HG03196 (cell line): ENCODE results near the gene SORCS1.

Source experiments
- ATAC-seq: cut with Tn5 transposase; IDR thresholded peaks from one replicate; pipeline ENCODE4 v1.9.1; 2021; ENCODE audit not compliant: unreplicated experiment

The SORCS1 gene

DNA sequence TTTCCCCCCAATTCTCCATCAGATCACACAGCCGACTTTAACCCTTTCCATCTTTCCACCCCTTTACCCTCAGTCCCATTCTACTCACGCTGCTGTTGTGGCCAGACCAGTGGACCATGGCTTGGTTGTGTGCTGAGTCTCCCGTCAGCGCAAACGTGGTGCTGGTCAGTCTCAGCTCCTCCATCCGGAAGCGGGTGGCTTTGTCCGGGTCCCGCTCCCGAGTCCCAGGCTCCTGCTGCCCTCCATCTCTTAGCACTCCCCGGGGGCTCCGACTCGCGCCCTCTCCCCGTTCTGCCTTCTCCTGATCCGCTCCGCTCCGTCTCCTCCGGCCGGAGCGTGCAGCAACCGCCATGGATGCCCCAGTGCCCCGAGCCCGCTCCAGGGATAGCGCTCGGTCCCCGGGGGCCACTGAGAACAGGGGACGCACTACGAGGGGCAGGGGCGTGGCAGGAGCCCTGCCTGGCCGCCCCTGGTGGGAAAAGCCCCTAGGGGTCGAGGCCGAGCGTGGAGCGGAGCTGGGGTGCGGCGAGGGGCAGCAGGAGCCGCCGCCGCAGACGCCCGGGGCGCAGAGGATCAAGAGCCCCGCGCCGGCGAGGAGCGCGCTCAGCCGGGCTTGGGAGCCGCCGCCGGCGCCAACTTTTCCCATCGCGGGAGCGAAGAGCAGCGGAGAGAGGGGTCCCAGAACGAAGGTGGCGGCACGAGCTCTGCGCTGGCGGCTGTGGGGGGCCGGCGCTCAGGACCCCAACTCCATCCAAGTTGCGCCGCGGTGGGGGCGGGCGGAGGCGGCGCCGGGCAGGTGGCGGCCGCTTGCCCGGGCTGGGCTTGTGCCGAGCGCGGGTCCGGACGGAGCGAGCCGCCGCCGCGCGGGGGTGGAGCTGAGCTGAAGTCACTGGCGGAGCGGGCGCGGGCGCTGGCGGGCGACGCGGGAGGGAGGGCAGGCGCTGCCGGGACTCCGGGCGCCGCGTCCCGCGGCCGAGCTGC lies at the start of gene SORCS1:
SORCS1 (minus strand) TSS at position 826 of the 981 bp plus-strand sequence.
- no peak for ATAC-seq

DNA sequence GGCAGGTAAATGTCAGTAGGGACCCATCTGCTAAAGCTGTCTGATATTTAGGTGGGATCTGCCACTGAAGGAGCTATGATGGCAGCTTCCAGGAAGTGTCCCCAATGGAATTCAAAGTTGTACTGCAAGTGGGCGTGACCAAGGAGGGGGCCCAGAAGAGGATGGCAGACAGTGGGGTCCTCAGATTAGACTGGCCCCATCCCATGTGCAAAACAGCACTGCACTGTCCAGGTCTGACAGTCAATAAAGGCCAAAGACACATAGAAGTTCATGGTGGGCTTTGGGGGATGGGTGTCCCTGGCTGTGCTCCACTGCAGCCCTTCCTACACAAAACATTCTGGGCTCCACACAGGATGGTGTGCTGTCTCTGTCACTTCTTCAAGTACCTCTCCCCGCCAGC lies 49.8 kb upstream of the SORCS1 start:
- ATAC-seq = no peak

DNA sequence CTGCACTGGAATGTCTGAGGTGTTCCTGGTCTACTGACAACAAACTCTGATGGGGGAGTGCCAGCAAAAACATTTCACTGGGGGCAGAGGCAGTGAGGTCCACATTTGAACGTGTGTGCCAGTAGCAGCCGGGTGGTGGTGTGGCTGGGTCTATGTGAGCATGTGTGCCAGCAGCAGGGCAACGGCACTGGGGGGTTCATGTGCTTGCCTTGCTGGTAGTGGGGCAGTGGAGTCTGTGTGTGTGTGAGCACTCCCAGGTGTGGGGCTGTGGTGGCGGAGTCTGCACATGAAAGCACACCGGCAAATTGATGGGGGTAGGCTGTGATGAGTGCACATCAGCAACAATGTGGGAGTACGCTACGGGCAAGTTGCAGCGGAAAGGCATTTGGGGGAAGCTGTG lies 49.4 kb upstream of the SORCS1 start:
- no peak for ATAC-seq

DNA sequence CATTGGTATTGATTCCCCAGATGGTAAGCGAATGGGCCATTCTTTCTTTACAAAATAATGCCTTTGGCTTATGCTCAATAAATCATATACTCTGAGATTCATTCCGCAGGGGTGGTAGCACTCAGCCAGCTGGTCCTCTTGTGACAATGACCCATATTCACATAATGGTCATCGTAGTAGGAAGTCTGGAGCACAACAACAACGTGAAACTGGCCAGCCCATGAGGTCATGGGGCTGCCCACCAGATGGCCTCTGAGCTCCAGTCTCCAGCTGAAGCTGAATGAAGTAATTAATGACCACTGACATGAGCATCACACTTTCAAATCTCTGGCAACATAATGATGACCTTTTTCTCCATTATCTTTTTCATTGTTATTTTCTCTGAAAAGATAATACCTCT lies 42.3 kb upstream of the SORCS1 start:
- ATAC-seq = no peak

DNA sequence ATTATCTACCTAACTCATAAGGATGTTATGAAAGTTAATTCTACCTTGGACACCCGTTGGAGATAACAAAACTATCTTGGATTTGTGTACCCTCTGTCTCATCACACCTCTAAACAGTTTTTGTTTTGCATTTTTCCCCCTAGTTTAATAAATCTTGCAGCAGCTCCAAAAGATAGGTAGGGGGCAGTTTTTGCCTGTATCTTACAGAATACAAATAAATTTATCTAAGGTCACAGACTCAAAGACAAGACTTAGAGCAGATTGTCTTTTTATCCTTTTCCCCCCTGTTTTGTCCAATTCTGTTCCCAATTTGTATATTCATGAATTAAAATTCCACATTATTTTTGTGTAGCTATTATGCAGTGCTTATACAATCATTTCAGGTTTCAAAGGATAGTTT lies 5.0 kb upstream of the SORCS1 start:
- no peak for ATAC-seq

DNA sequence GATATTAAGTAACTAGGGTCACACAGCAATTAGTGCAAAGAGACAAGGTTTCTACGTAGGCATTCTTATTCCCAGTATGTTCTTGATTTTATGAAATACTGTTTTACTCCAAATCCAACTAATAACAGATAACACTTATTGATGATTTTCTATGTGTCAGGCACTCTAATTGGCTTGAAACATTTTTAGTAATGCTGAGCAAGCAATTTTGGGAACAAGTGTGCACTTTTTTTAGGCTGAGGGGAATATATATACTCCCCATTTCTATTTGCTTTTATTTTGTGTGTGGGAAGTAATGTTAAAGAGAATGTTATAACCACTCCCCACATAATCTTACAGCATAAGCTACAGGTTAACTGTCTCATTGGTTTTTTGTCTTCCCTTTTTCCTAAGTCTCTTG lies 4.2 kb upstream of the SORCS1 start:
- ATAC-seq = no peak

DNA sequence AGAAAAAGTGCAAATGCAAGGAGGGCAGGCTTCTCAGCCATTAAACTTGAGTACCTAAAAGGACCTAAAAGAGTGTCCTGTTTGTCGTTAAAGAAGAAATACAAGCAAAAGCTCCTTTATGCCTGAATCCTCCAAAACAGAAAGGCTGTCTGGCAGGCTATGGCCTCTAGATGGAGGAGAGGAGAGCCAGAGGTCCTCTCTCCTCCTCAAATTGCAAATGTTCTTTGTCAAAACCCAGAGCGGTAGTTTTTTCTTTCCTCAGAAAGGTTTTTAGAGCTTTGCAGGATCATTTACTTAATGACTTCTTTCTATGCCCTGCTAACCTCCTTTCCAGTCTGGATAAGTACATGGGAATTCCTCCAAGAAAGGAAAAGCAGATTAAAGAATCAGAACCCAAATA lies 1.9 kb upstream of the SORCS1 start:
- no peak for ATAC-seq

DNA sequence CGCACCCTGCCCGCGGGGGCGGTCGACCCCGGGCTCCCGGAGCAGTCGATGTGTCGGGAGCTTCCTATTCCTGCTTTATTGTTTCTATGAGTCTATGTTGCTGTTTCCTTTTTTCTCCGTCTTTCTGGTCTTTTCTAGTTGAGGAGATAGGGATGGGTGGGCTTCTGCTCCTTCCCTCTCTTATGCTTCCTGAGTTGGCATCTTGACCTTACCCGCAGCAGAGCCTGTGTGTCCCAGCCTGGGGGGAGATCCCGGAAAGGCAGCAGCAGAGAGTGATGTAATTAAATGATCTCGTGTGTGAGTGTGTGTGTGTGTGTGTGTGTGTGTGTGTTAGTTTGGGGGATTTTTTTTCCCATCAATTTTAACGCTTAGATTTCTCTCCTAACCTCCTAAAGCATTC lies 486 bp upstream of the SORCS1 start:
- no peak for ATAC-seq

DNA sequence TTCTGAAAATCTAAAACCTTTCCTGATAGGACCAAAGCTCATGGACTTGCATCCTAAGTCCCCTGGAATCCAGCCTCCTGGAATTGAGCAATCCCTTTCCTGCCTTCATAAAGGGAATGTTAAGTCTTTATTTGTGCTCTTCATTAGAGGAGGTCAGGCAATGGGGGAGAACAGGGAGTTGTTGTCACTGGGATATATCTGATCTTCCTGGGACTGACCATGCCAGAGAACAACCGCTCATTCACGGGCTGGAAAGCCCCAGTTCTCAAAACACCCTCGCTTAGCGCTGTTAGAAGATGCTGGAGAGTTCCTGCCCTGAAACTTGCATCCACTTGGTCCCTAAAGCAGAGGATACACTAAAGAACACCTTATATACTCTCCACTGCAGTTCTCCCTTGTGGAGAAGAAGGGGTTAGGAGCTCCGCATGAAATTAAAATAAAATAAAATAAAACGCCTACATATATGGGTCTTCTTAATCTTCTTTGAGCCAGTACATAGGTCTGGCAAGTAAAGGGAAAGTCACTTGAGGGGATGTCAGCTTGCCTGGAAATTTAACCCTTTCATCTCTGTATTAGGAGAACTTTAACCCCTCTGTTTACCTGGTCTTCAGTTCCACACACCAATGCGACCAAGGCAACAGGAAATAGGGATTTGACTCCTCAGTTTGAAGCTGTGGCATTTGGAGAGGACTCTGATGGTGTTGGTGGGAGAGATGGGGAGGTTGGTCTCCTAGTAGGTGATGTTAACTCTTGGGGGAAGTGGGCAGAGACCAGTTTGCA lies 1.2 kb downstream of the SORCS1 start:
- ATAC-seq = no peak

DNA sequence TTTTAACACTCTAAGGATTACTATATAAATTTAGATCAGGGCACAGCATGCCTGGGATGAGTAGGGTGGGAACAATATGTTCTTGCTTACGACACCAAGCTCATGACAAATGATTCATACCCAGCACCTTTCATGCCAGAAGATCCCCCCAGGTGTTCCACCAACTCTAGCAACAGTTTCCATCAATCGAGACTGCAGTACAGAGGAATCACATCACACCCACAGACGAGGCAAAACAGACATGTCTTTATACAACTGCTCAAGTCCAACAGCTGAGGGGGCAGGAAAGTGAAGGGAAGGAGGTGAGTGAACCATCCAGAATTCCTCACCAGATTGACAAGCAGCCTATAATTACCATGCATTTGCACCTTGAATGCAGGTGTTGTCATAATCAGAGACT lies 3.6 kb downstream of the SORCS1 start:
- no peak for ATAC-seq

DNA sequence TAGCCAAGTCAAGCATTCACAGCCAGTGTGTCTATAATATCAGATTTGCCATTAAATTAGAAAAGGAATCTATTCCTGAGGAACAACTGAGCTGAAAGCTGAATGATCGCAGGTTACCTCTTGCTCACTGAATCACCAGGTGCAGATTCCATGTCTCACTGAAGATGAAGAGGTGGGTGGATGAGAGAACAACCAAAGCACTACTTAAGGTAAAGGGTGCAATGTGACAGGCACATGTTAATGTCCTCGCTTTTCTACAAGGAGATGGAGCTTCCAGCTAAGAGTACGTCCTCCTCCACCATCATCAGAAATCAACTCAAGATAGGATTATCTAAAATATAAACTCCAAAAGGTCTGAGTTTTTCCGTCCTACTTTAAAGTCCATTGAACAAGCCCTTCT lies 4.6 kb downstream of the SORCS1 start:
- no peak for ATAC-seq

DNA sequence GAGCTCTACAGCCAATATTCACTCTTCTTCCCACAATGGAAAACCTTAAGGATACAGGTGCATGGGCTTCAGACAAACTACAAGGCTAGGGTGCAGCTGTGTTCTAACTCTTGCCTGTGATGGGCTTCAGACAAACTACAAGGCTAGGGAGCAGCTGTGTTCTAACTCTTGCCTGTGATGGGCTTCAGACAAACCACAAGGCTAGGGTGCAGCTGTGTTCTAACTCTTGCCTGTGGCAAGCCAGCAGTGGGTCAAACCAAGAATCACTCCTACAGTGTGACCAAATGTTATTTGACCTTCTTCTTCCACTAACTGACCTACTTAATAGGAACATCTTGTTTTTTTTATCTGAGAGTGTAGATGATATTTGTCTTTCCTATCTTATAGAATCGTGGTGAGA lies 7.4 kb downstream of the SORCS1 start:
- ATAC-seq = no peak

DNA sequence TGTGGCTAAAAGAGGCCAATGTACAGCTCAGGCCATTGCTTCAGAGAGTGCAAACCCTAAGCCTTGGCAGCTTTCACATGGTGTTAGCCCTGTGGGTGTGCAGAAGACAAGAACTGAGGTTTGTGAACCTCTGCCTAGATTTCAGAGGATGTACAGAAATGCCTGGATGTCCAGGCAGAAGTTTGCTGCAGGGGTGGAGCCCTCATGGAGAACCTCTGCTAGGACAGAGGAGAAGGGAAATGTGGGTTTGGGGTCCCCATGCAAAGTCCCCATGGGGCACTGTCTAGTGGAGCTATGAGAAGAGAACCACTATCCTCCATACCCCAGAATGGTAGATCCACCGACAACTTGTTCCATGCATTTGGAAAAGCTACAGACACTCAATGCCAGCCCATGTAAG lies 12.4 kb downstream of the SORCS1 start:
- no peak for ATAC-seq

DNA sequence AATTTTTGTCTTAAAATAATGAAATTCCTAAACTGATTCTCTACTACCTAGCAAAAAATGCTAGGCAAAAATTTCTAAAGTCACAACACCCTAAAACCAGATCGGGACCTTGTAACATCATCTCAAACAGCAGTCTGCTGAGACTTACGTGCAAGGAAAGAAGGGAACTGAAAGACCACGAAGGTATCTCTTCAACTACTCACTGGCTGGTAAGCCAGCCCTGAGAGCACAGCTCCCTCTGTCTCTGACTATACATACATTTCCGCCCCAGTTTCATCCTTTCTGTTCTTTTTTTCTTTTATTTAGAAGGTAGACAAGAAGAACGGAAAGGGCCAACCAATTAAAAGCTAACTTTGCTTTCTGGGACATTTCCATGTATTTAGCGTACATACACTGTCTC lies 15.6 kb downstream of the SORCS1 start:
- no peak for ATAC-seq

DNA sequence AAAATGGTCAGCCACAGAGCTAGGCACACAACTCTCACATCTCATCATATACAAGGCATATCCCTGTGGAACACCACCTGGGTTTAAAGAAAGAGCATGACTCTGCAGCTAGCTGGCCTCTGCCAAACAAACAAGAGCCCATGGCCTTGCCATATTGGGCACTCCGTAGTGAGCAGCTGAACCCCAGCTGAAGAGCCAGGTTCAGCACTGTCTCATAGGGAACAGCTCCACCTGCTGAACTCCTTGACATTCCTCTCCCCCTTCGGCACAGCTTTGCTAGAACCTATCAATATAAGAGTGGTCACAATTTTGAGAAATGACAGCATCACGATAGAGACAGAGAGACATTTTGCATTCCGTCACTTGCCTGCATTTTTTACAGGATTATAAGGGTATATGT lies 20.0 kb downstream of the SORCS1 start:
- ATAC-seq = no peak

DNA sequence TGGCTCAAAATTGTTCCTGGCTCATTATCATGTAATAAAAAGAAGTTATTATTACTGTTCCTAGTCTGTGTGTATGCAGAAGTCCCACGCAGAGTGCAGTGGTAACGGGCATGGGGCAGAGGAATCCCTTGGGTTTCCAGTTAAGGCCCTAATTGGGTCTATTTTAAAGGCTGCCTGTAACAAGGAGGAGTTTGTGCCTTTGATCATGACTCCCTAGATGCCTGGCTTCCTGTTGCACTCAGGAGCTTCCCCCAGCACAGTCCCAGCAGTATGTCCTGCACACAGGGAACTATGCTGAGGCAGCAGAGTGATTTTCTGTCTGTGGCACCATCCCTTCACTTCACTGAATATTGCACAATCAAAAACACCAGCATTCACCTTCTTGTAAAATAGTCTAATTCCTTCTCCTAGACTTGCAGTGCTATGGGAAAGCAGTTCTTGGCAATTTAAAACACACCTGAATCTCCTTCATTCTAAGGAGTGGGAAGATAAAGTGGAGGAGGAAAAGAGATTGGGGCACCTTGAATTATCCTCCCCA lies 22.9 kb downstream of the SORCS1 start:
- no peak for ATAC-seq

DNA sequence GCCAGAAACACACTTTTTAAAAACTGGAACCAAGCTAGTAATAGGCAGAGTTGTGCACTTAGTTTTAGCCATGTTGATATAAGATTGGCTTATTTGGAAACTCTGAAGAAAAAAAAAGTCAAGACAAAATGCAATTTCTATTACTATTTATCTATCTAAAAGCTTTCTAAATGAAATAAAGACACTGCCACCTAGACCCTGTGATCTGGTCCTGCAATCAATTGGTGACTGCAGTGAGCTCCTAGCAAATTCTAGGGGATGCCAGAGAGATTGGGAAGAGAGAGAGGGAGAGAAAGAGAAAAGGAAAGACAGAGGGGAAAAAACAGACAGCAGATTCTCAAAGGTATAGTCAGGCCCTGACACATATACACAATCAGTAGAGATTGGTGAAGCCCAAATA lies 25.3 kb downstream of the SORCS1 start:
- no peak for ATAC-seq

DNA sequence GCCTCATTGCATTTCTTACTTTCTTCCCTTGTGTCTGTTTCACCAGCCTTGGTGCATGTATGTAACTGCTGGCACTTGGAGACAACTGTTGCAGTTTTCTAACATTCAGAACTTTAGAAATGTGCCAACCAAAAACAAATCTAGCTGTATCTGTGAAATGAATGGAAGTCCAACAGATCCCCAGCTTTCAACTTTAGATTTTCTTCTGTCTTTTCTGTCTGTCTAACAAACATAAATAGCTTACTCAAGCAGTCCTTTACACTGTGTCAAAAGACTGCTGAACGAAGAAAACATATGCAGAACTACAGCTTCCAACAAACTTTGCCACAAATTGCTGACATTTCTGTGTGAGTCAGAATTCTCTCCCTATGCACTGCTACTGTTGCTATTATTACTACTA lies 30.9 kb downstream of the SORCS1 start:
- ATAC-seq = no peak

DNA sequence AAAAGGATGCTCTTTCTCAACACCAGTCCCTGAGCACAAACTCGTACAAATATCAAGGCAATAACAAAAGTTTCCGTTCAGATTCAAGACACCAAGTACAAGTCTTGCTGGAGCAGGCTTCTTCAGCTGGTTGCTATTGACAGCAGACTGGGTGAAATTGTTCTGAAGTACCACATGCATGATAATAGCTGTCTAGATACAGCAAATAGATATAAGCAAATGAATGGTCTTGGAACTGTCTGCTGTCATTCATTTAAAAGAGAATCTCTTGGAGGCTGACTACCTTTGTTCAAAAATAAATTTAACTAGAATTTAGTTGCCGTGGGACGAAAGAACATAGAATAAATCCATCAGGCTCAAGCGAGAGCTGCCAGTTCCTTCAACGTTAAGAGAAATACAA lies 35.5 kb downstream of the SORCS1 start:
- ATAC-seq = no peak

DNA sequence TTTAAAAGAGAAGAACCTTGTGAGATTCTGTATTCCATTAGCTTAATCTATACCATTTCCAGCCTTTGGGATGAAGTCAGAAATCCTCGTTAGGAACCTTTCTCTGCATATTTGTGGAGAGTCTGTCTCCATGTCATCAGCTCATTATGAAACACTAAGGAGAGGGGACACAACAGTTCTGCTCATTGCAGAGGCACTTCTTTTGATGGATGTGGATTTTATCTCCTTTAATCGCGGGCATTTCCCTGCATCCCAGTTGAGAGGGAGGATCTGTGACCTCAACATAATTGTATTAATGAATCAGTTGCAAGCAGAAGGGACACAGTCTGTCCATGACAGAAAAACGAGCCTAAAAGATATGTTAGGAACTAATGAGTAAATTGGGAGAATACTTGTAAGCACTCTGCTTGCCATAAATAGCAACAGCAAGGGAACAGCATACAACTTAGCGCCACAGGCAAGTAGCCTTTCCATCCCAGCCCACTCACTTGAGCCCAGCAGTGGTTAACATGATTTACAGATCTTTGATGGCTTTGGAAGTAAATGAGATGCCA lies 37.9 kb downstream of the SORCS1 start:
- no peak for ATAC-seq

DNA sequence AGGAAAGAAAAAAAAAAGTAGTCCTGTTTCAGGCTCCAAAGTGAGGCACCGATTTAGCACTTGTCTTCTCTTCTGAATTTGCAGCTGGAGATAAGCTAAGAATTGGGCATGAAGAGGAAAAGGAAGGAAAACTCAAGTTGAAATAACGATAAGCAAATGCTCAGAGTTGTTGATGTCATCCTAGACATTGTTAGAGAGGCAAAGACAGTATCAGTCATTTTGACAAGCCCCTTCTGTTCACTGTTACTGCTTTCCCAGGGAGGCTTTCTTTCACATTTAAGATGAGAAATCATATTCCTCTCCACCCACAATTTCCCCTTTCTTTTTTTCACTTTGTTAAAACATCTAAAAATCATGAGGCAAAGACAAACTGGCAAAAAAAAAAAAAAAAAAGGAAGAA lies 41.8 kb downstream of the SORCS1 start:
- no peak for ATAC-seq

DNA sequence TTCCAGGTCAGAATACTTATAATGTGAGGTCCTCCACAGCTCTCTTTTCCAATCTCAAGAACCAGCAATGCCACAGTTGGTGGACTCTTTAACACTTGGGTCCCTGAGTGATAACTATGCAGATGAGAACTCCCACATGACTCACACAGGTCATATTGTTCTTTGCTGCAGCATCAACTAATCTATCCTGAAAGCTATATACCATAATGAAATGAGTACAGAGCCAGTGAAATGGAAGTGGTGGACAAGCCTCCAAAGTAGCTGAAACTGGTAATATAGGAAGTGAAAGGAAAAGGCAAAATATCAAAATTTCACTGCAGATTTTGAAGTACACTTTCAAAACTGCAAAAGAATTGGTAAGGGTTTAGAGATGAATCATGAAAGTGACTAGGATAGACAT lies 45.6 kb downstream of the SORCS1 start:
- no peak for ATAC-seq
